OCI-LY1 (cell line): ENCODE results near the gene SP110.

Source experiments
- CTCF ChIP-seq: fragments of 200-600 bp; sonication (generic), shearing (Covaris generic); IDR thresholded peaks from 2 replicates; pipeline ENCODE4 v1.5.1; 2017; ENCODE audit warnings: mild to moderate bottlenecking, antibody characterized with exemption, low read length, moderate library complexity, mixed read lengths
- EZH2 ChIP-seq: fragments of 200-600 bp; sonication (generic), shearing (Covaris generic); IDR thresholded peaks from 2 replicates; pipeline ENCODE4 v1.8.0; 2017; ENCODE audit warnings: borderline replicate concordance, mixed run types, mild to moderate bottlenecking, antibody characterized with exemption, low read length, moderate library complexity, mixed read lengths

- no peak for TF ChIP-seq CTCF
- no peak for TF ChIP-seq EZH2
Measured at GRCh38 chr2:230156782-230157699, 62.7 kb downstream of the SP110 start.
